NCI-H2107 treated with DMSO at 0.1 percent for 48 hours (cell line): ENCODE data around the gene KIAA0825.
"Not testable (repeated sequence)": the region's sequence is repeated elsewhere in the genome, so short reads cannot be mapped to it uniquely, and the experiment has no call there.

Experiments
- DNase-seq: peaks from one replicate; lab custom pipeline; 2025; ENCODE audit not compliant: unreplicated experiment; lab: John Stamatoyannopoulos, UW

KIAA0825 gene

DNA sequence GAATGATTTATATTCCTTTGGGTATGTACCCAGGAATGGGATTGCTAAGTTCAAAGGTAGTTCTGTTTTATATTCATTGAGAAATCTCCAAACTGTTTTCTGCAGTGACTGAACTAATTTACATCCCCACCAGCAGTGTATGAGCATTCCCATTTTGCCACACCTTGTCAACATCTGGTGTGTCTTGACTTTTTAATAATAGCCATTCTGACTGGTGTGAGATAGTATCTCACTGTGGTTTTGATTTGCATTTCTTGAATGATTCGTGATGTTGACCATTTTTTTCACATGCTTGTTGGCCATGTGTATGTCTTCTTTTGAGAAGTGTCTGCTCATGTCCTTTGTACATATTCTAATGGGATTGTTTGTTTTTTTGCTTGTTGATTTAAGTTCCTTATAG lies 421.5 kb downstream of the KIAA0825 start:
- DNase-seq, result no peak

DNA sequence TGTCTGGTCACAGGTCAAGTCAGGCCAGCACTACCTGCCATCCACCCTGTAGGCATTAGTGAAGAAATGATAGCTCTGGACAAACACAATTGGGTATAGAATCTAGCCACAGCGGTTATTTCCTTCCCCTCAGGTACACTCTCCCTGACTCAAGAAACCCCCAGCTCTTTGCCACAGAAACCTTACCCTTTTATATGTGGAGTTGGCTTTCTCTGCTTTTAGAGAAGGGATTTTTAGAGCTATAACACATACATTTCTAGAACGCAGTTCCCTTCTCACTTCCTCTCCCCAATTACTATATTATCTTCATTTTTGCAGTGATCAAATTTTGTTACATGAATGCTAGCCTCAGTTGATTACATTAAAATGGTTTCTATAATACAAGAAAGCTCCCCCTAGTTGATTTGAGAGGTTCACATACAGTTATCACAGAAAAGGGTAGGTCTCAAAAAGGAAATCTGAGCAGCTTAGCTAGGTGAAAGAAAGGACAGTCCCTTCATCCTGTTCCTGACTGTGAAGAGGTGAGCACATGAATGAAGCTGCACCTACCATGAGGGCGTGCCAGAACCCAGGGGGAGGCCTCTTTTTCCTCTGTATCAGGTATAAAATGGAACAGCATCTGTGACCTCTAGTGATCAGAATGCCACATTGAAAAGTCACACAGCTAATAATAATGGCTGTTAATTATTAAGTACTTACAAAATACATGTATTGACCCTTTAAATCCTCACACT lies 425.6 kb downstream of the KIAA0825 start:
- DNase-seq, result no peak

DNA sequence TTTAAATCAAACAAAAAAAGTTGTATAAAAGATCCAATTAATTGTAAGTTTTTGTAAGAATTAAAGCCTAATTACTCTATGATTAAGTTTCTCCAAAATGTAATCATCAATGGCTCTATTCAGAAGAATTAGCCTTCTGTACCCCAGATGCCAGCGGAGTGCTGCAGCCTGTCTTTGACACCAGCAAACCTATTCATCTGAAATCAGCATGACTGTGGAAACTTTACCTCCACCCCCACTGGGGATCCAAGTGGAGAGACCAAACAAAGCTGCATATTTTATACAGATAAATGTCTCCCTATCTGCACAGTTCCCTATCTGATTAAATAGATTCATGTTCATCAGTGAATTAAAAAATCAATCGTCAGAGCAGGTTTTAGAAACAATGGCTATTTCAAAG lies 426.8 kb downstream of the KIAA0825 start:
- no peak for DNase-seq

DNA sequence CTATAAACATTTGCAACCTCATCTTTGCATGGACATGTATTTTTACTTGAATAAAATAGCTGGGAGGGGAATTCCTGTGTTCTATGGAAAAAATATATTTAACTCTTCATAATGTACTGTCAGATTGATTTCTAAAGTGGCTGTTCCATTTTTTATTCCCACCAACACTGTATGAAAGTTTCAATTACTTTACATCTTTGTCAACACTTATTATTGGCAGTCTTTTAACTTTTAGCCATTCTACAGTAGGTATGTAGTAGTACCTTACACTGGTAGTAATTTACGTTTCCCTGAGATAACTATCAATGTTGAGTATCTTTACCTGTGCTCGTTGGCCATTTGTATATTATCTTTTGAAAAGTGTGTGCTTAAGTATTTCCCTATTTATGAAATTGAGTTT lies 429.7 kb downstream of the KIAA0825 start:
- DNase-seq, result no peak

DNA sequence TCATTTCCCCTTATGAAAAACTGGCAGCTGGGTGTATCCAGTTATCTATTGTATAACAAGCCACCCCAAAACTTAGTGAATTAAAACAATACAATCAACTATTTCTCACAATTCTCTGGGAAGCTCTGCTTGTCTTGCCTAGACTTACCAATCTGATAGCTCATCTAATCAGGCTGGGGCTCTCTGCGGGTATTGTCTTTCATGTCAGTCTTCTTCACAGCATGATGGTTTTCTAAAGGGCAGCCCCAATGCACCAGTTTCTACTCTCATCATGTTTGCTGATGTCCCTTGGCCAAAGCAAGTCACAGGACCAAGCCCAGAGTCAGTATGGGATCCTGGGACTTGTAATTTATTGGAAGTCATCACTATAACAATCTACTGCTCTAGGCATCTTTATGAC lies 433.5 kb downstream of the KIAA0825 start:
- no peak for DNase-seq

DNA sequence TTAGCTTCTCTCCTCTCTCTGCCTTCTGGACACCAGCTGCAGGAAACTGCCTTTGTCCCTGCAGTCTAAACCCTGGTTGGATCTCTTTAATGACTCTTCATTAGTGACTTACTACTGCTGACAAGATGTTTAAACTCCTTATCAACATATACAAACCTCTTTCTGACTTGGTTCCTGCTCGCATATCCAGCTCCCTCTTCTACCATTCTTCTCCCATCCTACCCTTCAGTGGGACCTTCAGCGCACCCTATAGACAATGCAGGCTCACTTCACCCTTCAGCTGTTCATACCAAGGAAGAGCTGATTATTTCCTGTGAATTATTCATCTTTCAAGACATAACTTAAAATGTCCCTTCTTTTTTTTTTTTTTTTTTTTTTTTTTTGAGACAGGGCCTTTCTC lies 436.5 kb downstream of the KIAA0825 start:
- DNase-seq, result no peak

DNA sequence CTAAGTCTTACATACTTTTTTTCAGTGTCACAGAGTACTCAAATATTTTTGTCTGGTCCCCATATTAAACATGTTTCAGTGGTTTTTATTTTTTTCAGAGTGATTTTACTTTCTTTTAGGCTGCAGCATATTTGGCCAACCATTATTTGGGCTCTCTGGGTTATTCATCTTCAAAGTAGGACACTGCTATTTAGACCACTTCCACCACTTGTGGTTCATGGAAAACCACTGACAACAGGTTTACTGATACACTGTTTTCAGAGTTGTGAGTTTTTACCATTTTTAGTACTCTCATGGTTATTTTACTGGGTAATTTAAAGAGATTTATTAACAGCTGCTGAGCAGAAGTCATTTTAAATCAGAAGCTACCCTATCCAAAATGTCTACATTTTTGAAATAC lies 437.6 kb downstream of the KIAA0825 start:
- no peak for DNase-seq

DNA sequence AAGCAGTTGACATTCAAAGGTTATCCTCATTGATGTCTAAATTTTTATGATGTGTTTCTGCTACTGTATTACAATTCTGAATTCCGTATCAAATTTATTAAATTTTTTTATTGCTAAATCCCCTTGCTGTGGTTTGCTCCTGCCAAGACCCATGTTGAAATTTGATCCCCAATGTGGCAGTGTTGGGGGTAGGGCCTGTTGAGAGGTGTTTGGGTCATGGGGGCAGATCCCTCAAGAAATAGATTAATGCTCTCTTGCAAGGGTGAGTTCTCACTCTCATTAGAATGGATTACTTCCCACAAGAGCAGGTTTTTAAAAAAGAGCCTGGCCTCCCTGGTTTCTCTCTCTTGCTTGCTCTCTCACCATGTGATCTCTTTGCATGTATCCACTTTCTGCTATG lies 442.5 kb downstream of the KIAA0825 start:
- DNase-seq, result no peak

DNA sequence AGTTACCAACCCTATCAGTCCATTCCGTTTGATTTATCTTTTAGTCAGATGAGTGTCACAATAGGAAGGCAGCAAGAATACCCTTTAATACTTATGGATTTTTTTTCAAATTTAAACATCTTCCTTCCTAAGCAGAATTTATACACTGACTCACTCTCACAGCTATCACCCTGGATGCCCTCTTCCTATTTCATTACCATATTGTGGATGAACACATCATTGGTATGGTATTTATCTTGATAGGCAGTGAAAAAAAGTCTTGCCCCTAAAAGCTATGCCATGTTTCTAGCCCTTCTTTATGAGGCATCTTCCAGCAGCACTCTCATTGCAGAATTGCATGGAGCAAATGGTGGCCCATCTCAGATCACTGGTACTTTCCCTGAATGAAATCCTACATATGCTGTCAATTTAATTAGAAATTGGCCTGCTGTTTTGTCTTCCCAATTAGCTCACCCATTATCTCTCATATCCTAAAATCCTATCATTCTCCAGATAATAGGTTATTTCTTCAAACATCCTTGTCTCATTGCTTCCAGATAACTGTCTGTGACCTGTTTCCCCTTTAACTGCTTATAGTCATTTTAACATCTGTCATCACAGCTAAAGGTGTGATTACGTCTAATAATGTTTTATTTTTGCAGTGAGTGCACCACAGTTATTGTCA lies 443.5 kb downstream of the KIAA0825 start:
- DNase-seq, result no peak

DNA sequence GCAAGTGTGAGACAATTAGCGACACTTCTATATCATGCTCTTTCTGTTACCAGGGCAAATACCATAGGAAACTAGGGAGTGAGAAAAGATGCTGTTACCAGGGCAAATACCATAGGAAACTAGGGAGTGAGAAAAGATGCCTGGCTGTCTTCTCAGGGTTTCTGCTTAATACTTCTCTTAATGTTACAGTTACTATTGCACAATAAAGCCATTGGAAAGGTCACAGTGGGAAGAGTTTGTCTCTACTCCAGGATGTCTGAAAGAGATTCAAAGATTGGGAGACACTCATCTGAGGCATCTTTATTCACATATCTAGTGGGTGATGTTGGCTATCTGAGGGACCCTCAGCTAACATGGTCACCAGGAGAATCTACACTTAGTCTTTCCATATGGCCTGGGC lies 445.3 kb downstream of the KIAA0825 start:
- no peak for DNase-seq

DNA sequence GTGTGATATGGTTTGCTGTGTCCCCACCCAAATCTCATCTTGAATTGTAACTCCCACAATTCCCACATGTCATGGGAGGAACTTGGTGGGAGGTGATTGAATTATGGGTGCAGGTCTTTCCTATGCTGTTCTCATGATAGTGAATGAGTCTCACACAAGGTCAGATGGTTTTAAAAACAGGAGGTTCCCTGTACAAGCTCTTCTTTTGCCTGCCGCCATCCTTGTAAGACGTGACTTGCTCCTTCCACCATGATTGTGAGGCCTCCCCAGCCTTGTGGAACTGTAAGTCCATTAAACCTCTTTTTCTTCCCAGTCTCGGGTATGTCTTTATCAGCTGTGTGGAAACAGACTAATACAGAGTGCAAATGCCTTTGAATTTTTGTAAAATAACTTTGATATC lies 447.3 kb downstream of the KIAA0825 start:
- DNase-seq, result not testable (repeated sequence)

DNA sequence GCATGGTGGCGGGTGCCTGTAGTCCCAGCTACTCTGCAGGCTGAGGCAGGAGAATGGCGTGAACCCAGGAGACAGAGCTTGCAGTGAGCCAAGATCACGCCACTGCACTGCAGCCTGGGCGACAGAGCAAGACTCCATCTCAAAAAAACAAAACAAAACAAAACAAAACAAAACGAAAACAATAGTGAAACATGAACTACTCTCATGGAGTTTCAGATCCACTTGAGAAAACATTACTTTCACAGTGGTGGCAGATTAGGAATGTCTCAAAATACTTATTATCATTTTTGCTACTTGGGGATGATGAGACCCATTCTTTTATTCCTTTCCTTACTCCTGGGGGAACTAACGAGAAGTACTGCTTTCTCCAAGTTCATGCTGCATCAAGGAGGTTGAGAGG lies 448.2 kb downstream of the KIAA0825 start:
- DNase-seq, result not testable (repeated sequence)

DNA sequence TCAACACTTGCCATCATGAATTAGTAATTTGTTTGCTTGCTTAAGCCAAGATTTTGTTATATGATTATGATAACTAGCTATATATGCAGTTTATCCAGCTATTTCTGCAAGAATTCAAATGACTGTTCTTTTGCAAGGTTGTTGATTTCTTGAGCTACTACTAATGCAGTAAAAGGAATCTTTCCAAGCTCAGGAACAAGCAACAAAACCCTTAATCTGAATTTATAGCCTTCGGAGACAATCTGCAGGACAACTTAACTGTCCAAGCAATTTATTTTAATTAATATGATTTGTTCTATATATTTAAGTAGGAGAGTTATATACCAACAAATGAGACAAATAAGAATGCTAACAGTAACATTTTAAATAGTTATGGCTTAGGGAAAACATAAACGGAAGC lies 450.3 kb downstream of the KIAA0825 start:
- no peak for DNase-seq

DNA sequence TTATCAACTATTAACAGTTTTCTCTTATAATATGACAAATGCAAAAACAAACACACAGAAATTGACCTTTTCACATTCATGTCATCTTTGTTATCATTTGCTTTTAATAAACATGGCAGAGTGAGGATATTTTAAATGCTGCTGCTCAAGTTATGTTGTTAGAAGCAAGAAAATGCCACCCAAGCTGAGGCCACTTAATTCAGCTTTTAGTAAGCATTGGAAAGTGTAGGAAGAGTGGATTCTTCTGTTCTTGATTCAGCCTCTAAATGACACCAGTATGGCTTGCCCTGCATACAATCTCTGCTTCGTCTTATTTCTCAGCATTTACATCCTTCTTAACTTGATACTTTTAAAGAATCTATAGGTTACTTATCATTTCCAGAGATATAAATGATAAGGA lies 456.6 kb downstream of the KIAA0825 start:
- no peak for DNase-seq

DNA sequence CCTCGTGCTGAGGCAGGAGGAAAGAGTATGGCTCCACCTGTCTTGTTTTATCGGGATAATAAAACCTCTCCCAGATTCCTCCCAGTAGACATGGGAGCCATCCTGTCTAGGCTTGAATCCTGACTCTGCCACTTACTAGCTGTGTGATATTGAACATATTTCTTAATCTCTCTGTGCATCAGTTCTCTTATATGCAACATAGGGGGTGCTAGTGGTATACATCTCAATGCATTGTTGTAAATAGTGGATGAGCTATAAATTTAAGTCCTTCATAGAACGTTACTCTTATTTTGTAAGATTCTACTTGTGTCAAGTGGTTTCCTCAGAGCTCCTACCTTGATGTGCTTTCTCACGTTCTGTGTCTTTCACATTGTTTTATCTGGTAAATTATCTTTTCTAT lies 459.3 kb downstream of the KIAA0825 start:
- DNase-seq, result no peak

DNA sequence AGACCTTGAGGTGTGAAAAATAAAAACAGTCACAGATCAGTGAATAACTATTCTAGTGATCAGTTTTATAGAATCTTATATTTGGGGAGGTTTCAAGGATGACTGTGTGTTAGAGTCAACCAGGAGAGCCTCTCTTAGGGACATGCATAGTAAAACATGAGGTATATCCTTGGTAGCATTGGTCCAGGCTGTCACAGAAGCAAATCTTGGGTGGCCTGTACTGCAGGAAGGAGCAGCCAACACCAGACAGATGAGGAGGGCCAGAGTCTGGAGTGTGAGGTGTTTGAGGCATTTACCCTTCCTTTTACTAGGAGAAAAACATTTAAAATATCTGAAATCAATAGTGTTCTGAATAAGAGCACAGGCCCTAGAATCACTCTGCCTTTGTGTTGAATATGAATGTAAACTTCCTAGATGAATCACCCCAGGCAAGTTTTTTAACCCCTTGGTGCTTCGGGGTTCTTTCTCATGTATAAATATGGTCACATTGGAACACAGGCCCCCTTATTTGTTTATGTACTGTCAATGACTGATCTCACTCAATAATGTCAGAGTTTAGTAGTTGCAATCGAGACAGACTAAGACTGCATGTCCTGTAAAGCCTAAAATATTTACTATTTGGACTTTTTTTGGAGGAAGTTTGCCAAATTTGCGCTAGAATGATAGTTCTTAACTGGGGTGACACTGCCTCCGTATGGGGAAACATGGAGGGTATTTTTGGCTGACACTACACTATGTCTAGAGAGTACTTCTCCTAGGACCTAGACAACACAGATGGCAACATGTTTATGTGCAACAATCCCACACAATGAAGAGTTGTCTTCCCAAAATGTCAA lies 460.5 kb downstream of the KIAA0825 start:
- no peak for DNase-seq

DNA sequence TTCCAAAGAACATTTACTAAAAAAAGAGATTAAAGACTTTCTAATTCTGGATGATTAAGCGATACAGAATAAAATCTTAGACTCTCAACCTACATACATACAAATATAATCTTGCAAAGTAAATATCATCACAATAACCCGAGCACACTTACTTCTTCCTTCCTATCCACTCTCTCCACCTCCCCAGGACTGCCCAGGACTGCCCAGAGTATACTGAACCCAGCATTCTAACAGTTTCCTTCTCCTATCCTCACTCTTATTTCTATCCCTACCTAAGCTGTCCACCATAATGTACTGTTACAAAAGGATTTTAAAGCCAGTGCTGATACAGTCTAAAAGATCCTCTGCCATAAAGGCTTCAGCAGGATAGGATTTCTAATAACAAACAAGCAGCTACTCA lies 463.7 kb downstream of the KIAA0825 start:
- no peak for DNase-seq

DNA sequence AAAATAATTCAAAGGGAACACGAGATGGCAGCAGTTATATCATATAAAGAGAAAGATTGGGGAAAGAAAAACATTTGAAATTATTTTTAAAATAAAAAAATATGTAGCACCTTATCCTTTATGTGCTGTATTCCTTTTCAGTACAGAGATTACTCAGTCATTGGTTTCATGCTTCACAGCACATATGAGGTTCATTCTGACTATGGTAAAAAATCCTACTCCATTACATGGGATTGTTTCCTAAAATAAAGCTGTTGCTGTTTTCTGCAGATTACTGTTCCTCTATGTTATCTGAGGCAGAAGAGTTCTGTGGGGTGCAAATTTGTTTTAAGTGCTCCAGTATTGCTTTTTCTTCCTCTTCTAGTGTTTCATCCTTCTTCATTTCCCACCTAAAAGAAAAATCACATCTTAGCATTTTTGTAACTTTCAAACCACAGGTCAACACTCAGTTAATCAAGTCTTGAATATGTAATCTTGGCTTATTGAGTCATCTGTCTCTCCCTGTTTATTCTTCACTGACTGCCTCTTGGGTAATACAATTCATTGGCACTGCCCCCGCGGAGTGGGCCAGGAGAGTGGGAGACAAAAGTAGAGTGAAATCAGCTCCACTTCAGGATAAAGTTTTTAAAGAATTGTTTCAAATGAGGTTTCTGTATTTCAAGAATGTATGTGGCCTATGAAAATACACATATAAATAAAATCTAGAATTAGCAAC lies 464.5 kb downstream of the KIAA0825 start:
- DNase-seq, result no peak

DNA sequence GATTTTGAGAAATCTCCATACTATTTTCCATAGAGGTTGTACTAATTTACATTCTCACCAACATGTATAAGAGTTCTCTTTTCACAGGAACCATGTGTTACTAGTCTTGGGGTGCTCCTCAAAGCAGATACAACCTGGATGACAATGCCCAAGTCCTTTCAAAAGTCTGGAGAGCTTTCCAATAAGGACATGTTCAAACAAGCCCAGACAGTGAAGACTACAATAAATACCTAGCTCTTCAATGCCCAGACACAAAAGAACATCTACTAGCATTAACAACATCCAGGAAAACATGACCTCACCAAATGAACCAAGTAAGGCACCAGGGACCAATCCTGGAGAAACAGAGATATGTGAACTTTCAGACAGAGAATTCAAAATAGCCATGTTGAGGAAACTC lies 474.8 kb downstream of the KIAA0825 start:
- DNase-seq, result not testable (repeated sequence)

DNA sequence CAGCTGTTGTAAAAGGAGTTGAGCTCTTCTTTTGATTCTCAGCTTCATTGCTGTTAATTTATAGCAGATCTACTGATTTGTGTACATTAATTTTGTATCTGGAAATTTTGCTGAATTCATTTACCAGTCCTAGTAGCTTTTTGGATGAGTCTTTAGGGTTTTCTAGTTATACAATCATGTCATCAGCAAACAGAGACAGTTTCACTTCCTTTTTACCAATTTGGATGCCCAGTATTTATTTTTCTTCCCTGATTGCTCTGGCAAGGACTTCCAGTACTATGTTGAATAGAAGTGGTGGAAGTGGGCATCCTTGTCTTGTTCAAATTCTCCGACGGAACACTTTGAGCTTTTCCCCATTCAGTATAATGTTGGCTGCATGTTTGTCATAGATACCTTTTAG lies 478.1 kb downstream of the KIAA0825 start:
- no peak for DNase-seq

DNA sequence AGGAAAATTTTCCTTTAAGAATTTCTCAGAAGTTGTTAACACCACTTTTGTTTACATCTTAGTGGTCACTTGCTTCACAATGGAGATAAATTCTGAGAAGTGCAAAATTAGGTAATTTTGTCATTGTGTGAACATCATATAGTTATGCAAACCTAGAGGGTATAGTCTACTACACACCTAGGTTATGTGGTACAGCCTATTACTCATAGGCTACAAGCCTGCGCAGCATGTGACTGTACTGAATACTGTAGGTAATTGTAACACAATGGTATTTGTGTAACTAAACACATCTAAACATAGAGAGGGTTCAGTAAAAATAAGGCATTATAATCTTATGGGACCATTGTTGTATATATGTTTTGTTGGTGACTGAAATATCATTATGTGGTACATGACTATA lies 488.3 kb downstream of the KIAA0825 start:
- DNase-seq, result no peak
